HG03565 (cell line): Measurements from ENCODE around the gene HINT3.
"Not testable (repeated sequence)": the region's sequence is repeated elsewhere in the genome, so short reads cannot be mapped to it uniquely, and the experiment has no call there.

ENCODE experiments used
- ATAC-seq: cut with Tn5 transposase; IDR thresholded peaks from one replicate; pipeline ENCODE4 v1.9.1; 2021; ENCODE audit warnings: mild to moderate bottlenecking, moderate library complexity; ENCODE audit not compliant: unreplicated experiment

The HINT3 gene

DNA sequence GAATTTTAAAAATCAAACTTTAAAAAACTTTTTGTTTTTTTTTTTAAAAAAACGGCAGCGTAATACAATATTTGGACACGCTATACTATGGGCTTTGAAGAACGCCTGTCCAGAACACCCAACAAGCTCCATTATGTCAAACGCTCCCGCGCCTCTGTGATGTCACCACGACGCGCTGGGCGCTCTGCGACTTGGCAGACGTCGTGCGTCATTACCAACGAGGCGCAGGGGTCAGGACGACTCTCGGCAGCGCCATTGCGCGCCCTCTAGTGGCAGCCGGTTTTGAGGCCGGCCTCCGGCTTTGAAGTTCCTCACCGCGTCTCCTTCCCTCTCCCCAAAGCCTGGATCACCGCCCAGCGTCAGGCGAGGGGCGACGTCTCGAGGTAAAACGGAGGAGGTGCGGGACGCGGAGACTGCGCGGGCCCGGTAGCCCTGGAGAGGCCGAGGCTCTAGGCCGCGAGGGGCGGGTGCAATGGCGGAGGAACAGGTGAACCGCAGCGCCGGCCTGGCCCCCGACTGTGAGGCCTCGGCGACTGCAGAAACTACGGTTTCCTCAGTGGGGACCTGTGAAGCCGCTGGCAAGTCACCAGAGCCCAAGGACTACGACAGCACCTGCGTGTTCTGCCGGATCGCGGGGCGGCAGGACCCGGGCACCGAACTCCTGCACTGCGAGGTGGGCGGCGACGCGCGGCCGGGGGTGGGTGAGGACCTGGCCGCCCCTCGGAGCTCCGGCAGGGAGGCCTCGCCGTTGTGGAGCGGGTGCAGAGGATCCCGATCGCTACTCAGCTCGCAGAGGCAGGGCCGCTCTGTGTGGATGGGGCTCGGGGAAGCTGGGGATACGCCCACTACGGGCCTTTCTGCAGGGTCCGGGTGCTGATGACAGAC lies at the start of gene HINT3:
HINT3 (plus strand) TSS at position 265 of the 885 bp plus-strand sequence; CDS start at position 473, 208 bp downstream.
- ATAC-seq: peak; percentile 94

DNA sequence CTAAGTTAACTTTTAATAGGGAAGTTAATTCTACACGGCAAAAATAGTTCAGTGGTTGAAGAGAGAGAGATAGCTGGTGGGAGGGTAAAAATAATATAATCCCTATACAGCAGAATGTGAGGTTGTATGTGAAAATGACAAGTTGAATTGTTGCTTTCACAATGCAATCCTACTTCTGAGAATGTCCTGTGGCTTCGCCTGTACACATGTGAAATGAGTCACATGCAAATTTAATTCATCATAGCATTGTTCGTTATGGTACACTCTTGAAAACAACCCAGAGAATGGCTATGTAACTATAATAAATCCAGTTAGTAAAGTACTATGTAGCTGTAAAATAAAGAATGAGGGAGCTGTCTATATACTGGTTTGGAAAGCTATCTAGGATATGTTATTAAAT lies 46.0 kb upstream of the HINT3 start:
- peak; percentile 100 for ATAC-seq

DNA sequence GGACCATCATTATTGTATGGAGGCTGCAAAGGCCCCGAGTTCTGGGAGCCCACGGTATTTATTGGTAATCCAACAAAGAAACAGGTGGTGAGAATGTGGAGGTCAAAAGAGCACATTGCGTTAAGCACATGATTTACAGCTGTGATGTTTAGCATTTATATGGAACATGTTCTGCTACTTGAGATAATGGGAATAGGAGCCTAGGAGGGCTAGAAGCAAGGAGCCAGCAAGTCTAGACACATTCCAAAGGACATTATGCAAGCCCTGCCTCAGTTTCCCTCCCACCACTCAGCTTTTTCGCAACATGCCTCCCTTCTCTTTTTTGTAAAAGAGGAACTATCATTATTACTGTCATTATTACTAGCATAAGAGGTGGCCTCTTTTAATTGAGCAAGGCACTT lies 45.5 kb upstream of the HINT3 start:
- ATAC-seq: not testable (repeated sequence)

DNA sequence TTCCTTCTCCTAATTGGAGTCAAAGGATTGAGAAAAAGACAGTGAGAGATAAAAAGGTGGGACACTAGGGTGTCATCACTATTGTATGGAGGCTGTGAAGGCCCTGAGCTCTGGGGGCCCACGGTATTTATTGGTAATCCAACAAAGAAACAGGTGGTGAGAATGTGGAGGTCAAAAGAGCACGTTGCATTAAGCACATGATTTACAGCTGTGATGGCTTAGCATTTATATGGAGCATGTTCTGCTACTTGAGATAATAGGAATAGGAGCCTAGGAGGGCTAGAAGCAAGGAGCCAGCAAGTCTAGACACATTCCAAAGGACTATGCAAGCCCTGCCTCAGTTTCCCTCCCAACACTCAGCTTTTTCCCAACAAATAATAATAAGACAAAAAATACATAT lies 44.1 kb upstream of the HINT3 start:
- ATAC-seq: not testable (repeated sequence)

DNA sequence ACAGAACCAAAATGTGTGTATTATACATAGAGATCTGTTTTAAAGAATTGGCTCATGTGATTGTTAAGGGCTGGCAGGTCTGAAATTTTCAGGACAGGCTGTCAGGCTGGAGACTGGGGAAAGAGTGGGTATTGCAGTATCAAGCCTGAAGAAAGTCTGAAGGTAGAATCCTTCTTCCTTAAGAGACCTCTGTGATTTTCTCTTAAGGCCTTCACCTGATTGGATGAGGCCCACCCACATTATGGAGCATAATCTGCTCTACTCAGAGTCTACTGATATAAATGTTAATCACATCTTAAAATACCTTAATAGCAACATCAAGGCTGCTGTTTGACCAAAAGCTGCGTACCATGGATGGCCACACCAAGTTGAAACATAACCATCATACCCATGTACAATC lies 43.4 kb upstream of the HINT3 start:
- no peak for ATAC-seq

DNA sequence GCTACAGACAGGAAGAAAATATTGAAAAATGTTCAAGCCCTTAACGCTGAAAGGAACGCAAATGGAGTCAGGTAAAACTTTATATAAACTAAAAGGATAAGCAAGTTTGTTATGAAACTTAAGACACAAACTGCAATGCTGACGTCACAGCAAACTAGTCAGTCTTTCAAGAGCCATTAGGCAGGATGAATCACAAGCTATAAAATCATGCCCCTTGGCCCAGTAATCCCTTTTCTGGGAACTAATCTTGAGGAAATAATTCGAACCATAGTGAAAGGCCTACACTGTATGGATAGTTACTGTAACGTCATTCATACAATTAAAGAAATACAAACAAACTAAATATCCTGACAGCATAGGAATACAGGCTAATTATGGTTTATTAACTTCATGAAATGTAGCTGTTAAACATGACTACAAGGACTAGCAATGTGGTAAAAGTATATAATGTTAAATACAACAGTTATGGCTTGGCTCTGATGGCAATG lies 42.7 kb upstream of the HINT3 start:
- ATAC-seq: no peak

DNA sequence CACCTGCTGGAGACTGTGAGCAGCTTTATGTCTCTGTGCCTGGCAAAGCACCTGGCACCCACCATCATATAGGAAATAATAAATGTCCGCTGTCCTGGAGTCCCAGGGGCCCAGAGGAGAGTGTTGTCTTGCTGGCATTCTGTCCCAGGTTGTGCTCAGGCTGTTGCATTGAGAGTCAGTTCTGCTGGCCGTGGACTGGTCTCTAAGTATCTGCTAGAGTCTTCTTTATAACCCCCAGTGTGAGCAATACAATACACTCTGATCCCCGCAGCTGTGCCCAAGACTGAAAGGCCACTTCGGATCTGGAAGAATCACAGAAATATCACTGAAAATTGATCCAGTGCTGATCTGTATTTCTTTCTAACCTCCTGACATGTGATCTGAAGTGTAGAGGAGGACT lies 38.3 kb upstream of the HINT3 start:
- no peak for ATAC-seq

DNA sequence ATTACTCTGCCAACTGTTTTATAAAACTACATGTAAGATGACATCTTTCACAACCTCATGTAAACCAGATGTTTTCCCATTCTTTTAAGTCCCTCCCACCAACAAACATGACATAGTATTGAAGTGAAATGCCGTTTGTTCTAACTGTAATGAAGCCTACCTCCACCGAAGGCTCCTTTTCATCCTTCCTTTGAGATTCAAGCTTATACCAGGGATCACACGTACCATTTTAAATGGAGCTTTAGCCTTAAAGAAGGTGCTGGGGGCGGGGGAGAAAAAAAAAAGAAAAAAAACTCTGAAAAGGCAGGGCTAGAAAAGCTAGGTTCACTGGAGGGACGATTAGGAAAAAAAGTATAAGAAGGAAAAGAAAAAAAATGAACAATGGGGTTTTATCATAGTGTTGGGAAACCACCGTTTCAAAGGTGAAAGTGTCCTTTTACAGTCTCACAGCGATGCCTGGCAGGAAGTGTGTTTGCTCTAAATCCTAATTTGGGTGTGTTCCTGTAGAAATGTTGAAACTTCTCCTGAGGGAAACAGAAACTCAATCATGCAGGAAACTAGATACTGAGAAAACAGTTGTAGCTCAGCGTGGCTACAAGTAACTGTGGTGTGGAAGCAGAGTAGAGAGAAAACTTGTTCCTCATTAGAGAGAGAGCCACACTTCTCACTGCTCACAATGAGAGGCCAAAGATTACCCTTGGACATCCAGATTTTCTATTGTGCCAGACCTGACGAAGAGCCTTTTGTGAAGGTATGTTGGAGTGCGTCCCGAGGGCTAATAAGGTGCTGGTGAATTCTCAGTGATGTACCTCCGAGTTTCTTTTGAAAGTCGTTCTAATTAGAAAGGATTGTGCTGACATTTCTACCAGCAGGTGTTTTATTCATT lies 37.6 kb upstream of the HINT3 start:
- peak; percentile 97 for ATAC-seq

DNA sequence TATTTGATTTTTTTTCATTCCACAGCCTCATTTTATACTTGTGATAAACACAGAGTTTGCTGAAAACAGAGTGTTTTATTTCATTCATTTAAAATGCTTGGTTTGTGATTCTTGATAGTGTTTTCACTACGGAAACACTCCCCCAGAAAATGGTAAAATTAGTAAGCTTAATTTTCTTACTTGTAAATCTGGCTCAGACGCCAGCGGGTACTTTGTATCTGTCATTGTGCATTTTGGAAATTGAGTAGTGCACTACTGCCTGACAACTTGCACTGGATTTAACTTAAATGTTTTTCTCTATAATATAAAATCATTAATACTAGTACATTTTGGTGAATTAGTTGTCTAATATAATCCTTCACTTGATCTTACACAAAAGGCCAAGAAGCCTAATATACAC lies 37.0 kb upstream of the HINT3 start:
- ATAC-seq: no peak

DNA sequence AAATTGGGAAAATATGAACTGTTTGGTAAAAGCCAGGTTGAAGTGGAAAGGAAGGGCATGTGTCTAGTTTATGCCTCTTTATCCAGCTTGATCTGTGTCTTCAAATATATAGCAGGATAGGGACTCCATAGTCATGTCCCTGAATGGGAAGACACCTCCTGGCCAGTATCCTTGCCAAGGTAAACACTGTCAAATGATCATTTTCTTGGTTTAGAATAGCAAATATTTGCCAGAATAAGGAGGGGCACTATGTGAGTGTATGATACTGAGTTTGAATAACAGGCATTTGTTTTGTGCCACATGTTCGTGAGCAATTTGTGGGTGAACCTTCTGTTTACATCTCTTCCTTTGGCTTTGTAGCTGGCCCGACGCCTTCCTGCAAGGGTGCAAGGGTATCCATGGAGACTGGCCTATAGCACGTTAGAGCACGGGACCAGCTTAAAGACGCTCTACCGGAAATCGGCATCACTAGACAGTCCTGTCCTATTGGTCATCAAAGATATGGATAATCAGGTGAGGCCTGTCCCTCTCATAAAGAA lies 34.2 kb upstream of the HINT3 start:
- no peak for ATAC-seq

DNA sequence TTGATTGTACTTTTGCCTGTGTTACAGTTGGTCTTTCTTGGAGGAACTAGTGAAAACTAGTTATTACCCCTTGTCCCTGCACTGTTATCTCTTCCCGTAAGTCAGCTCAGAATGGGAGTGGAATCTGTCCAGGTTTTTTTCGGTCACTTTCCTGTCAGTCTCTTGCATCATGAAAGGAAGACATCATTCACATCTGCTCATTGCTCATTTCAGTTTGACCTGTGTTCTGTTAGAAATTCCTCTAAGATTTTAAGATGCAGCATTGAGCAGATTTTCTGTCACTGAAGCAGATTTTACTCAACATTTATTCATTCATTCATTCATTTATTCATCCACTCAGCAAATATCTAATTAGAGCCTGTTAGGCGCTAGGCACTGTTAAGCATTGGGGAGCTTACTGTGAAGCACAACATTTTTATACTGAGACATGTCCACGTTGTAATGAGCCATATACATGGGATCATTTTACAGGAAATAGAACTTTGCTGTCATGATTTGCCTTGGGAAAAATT lies 33.1 kb upstream of the HINT3 start:
- no peak for ATAC-seq

DNA sequence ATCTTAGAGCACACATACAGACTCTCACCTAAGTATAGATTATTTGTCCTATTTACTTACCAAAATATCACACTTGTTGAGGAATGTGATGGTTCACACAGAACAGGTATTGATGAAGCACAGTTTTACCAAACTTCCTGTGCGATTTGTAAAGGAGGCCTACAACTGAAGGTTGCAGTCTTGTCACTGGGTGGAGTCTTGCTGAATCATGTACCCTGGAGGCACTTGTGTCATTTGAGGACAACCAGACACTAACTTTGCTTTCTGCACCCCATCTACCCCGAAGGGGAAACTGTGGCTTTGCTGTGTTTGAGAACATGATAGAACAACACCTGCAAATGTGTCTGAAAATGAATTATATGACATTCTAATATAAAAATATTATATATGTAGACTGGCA lies 32.4 kb upstream of the HINT3 start:
- ATAC-seq: no peak

DNA sequence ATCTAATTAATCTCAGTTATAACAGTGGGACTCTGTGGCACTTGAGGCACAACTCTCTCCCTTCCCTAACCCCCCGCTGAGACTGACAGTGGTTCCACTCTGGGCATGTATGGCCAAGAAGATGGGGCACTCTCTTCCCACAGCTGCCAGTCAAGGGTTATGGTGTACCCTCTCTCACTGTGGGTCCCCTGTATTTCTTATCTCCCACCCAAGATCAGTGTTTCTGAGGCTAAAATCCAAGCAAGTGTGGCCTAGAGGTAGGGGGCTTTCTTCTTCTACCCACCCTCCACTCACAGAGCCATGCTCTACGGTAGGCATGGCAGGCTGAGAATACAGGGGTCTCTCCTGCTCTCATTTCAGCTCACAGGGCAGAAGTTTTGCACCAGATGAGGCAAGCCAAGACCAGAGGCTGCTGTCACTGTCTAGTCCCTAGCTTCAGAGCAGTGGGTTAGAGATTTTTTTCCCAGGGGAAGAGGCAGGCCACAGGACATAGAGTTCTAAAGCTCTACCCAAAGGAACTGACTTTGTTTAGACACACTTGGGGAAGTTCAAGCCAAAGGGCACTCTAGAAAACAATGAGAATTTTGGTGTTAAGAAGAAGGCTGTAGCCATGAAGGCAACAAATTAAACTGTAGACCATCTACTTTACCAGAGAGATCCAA lies 31.7 kb upstream of the HINT3 start:
- no peak for ATAC-seq

DNA sequence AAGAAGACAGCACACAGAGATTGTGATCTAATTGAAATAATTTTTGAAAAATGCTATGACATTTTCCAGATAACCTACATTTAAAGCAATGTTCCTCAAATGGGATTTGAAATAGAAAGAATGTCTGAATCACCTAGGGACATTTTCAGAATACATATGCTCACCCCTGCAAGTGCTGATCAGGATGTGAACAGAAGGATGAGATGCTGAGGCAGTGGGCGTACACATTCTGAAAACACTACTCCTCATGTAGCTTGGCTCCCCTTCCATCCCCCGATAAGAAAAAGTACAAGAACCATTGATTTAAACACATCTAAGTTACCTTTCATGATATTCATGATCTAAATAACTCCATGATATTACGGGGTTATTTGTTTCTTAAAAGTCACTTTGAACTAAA lies 29.9 kb upstream of the HINT3 start:
- ATAC-seq: no peak

DNA sequence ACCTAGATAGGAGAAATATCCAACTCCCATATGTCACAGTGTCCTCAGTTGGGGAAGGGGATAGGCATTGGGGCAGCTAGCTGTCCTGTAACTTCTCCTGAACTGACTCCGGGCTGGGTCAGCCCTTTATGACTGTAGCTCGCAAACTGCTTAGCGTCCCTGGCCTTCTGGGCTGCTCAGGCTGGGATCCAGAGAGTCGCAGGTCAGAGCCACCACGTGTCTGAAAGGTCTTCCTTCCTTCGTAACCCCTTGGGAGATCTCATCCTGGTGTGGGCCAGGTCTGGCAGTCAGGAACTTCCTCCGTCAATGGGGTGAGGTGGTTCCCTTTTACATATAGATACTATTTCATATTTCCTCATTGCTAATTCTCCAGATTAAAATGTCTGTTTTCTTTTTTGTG lies 28.8 kb upstream of the HINT3 start:
- ATAC-seq: no peak

DNA sequence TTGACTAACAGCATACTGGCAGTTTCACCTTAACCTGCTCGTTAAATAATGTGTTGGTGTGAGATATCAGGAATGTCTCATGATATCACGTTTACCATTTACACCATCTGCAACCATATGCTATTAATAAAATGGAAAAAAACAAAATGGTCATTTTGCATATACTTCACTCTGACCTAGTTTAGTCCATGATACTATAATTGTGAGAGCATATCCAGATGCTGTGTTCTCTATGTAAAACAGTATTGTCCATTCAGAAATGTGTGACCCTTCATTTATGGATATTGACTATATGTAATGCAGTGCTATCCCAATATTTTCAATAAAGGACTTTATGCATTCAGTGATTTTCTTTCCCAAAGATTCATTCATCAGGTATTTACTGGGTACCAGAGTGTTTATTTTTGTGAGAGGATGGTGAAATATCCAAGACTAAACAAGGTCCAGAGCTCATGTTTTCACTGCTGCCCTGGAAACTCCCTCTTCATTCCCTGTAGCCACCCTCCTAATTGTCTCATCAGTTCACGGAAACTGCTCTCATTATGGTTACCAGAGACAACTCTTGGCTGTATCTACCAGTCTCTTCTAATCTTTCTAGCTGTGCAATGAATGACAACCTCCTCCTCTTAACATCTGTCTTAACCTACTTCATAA lies 25.7 kb upstream of the HINT3 start:
- no peak for ATAC-seq

DNA sequence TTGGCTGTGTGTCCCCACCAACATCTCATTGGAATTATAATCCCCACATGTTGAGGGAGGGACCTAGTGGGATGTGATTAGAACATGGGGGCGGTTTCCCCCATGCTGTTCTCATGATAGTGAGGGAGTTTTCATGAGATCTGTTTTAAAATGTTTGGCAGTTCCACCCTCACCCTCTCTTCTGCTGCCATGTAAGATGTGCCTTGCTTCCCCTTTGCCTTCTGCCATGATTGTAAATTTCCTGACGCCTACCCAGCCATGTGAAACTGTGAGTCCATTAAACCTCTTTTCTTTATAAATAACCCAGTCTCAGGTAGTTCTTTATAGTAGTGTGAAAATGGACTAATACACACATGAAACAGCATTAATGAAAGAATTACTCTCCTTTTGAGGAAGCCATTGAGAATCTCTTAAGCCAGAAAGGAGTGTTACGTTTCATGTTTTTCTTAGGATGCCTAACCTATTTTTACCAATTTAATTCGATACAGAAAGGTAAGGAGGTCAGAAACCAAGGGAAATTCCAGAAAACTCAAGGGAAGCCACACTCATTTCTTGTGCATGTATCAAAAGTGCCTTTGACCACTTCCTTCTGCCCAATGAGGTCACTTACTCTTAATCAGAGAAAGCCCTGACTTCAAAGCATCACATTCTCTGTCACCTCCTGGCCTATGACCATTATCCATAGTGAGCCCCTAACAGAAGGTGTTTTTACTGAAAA lies 24.7 kb upstream of the HINT3 start:
- peak; percentile 83 for ATAC-seq

DNA sequence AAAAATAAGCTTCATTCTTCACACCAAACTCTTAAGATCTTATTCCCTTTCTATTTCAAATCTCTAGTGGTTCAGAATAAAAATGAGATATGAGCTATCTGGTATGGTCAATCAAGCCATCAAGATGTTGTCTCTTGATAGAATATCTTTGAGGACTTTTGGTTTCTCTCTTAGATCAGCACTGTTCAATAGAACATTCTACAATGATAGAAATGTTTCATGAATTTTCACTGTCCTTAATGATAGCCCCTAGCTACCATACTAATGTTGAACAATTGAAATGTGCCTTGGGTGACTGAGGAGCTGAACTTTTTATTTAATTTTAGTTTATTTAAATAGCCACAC lies 24.1 kb upstream of the HINT3 start:
- ATAC-seq: peak; percentile 18

DNA sequence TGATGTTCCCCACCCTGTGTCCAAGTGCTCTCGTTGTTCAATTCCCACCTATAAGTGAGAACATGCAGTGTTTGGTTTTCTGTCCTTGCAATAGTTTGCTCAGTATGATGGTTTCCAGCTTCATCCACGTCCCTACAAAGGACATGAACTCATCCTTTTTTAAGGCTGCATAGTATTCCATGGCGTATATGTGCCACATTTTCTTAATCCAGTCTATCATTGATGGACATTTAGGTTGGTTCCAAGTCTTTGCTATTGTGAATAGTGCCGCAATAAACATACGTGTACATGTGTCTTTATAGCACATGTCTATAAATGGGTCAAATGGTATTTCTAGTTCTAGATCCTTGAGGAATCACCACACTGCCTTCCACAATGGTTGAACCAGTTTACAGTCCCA lies 21.1 kb upstream of the HINT3 start:
- not testable (repeated sequence) for ATAC-seq

DNA sequence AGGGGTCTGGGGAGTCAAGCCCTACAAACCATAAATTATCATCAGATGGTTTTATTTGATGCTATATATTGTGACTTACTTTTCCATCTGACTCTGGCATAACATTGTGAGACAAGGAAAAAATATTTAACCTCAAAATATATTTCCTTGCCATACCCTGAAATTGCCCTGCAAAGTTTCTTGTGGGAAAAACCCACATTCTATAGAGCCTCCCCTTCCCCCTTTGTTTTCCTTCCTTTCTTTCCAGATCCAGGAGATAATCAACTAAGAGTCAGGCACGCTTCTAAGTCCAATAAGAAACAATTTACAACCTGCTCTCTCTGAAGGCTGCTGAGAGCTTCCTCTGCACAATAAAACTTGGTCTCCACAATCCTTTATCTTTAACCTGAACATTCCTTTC lies 17.5 kb upstream of the HINT3 start:
- ATAC-seq: no peak
